NT2/D1 (cell line): Measurements from ENCODE around the gene FAM170B.

Source experiments
- SUZ12 ChIP-seq: IDR thresholded peaks from 2 replicates; pipeline ENCODE4 v1.6.1; 2011; ENCODE audit not compliant: insufficient read length, insufficient read depth; ENCODE audit errors: extremely low read depth
- YY1 ChIP-seq: IDR thresholded peaks from 2 replicates; pipeline ENCODE4 v1.6.1; 2011; ENCODE audit not compliant: insufficient read length, insufficient read depth
- ZNF274 ChIP-seq: IDR thresholded peaks from 2 replicates; pipeline ENCODE4 v1.6.1; 2011; ENCODE audit warnings: mild to moderate bottlenecking, low read depth, low read length

DNA sequence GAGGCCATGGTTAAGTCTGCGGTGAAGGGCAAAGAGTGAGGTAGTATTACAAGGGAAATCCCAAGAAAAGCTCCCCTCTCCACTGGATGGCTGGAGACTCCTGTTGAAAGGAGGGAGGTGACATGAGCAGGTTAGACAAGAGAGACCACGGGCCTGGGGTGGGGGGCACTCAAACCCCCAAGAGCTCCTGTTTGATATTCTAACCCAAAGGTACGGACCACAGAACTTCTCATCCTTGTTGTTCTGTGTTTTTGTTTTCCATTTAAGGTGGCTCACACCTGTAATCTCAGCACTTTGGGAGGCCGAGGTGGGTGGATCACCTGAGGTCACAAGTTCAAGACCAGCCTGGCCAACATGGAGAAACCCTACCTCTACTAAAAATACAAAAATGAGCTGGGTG is 30.1 kb downstream of the FAM170B start:
- TF ChIP-seq SUZ12 (no peak), YY1 (no peak), ZNF274 (no peak)
